Fibroblast of skin of left quadriceps (primary cell): ENCODE results near the gene NRXN3.

ENCODE experiments used
- DNase-seq, 2 experiments: peaks; one replicate each; pipeline ENCODE4 v3.0.0-alpha.2; 2013; ENCODE audit warnings: low read depth in 2 of 2

The NRXN3 gene

DNA sequence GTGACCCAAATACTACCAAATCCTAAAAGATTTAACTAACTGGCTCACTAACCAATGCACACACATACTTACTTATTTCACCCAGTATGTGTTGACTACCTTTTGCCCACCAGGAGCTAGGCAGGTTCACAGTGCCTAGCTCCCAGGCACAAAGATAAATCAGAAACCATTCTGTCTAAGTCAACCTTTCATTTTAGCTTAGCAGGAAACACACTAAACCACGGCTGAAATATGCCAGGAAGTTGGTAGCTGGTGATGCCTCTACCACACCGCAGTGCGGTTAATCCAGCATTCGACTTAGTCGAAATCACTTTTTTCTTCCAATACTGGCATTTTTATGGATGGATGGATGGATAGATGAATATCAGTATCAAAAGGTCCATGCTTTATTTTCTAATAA lies 1443.5 kb downstream of the NRXN3 start:
- DNase-seq = no peak

DNA sequence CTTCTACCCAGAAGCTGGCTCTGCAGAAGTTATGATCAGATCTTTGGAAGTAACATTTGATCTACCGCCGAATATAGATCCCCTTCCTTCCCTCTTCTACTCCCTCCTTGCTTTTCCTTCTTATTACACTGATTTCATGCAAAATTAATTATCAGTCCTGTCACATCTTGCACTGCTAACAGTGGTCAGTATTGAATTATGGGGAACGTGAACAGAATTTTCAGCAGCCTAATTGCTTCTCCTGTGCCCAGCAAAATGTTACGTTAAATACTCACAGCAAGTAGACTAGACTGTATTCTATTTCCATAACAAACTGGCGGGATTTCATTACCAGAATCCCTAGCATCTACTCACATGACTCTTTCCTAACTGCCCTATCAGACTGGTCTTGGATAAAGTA lies 1444.3 kb downstream of the NRXN3 start:
- DNase-seq = no peak

DNA sequence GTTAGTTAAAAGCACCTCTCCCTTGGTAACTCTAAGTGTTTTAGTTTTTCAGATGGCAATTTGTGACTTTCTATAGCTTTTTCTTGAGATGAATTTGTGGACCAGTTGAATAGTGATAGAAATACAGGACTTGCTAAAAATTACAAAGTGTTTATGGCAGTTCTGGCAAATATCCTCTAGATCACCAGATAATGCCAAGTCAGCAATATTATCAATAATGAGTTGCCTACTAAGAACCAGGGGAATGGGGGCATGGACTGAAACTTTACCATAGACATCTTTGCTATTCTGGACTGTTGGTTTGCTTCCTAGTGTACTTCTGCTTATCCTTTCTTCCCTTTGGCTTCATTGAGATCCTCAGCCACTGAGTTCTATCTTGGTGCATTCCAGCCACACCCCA lies 1456.9 kb downstream of the NRXN3 start:
- DNase-seq = no peak

DNA sequence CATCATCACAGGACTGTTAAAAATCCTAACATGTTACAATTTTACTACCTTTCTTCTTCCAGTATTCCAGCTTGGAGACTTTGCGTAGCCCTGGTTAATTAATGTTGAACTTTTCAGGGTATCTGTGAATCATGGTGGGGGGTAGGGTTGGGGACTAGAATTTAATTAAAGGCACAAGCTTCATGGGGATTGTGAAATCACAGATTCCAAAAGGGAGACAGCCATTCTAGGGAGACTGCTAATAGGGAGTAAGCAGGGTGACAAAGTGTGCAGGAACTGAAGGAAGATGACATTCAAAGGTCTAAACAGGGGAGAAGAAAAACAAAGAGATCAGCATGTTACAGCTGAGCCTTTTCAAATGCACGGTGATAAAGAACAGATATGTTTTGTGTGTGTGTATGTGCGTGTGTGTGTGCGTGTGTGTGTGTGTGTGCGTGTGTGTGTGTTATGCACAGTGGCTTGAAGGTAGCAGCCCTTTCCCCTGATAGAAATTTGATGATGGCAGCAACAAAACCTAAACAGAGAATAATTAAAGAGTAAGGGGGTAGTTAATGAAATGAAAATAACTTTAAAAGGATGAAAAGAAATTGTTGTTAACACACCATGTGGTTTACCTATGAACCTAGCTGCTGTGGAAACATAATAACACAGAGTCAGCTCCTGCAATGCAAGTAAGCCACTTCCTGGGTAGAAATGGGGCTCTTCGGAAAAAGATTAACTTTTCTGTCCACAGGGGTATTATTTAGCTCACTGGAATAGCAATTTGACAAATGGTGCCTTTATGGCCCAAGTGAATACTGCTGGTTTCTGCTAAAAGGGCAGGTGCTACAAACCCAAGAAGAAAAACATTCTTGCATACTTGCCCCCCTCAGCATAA lies 1459.5 kb downstream of the NRXN3 start:
- no peak for DNase-seq

DNA sequence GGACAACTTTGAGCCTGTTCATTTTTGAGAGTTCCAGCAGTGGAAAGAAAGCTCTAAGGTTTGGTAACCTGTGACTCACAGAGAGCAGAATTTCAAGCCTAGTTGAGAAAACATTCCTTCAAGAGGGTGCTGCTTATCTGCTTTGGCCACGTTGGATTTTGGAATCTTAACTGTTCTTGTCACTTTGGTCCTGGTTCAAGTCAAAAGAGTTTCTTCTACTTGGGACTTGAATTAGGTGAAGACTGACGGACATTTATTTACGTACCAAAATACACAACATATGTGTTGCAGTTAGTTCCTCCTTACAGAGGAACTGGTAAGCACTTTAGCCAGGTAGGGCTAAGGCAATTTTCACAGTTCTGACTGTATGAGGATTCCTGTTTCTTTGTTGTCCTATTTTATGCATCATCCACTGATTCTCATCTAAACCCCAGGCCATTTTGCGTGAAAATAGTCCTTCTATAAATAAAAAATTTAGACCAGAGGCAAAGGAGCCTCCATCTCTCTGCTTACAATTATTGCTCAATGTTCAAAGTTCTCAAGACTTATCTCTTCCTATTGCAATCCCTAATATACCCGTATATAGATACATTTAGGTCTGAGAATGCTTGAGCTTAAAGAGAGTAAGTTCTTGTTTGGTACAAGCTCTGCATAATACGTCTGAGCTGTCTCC lies 1460.3 kb downstream of the NRXN3 start:
- DNase-seq = no peak

DNA sequence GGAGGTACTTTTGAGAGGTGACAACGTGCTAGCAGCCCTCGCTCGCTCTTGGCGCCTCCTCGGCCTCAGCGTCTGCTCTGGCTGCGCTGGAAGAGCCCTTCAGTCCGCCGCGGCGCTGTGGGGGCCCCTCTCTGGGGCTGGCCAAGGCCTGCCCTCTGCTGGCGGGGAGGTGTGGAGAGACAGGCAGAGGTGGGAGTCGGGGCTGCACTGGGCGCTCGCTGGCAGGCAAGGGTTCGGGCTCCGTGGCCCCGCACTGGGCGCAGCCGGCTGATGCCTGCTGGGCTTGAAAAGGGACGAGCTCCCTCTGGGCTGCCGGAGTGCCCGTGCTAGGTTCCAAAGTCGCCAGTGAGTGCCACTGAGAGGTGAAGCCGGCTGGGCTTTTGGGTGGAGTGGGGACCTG lies 1461.1 kb downstream of the NRXN3 start:
- DNase-seq = no peak

DNA sequence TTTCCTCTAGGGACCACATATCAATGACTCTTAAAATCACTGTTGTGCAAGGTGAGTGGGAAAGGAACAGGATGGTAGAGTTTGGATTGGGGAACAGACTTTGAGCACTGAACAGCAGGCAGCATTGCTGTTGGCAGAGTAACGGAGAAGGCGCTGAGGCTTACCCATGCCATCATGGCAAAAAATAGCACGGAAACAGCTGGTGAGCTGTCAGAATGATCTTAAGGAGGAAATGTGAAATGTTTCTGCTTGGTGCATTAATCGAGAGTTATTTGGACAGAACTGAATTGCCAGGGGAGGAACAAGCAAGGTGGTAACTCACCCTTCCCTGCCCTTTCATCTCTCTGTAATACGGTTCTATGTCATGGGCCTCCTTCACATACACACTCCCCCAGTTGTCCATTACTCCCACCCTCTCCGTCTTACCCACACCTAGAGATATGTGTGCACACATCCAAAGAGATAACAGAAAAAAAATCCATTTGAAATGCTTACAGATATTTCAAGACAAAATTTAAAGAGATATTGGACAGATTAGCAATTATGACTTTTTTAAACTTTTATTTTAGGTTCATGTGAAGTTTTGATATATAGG lies 1468.6 kb downstream of the NRXN3 start:
- DNase-seq = no peak

DNA sequence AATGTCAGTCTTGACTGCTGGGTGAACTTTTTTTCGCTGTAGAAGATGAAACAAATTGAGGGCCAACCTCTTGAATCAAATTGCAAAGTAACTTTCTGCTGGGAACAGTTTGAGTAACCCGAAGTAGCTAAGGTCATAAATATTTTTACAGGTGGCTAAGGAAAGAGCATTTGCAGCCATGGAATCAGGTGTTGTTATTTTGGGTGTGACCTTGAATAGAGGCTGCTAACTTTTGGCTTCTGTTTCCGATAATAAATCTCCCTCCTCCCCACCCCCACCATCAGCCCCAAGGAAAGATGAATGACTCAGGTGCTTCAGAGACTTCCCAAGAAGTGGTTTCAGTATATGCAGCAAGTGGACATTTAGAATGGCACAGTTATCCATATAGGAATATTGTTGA lies 1469.4 kb downstream of the NRXN3 start:
- no peak for DNase-seq

DNA sequence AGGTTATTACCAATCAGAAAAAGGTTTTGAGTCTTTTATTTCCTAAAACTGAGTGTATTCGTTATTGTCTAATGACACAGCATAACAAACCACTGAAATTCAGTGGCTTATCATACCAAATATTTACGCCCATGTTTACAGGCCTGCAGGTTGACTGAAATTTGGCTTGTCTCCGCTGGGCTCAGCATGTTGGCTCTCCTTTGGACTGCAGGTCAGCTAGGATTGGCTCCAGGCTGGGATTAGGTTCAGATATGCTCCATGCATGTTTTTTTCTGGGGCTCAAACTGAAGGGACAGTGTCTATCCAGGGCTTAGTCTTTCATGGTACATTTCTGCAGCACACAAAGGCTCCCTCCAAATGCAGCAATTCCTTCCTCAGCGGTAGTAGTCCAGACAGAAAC lies 1471.2 kb downstream of the NRXN3 start:
- no peak for DNase-seq

DNA sequence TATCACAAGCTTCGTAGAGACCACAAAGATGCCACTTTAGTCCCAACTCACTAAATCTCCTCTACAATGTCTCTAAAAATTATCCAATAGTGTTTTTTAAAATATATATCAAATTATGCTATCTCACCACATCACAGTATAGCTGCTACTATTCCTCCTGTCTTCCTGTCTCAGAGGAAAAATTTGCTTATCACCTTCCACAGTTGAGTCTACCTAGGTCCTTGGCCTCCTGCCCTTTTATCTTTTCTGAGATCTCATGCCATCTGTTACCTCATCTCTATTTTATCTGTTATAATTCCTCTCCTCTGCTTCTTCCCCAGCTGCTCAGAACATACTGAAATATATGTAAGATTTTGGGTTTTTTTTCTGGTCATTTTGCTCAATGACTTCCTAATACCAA lies 1473.0 kb downstream of the NRXN3 start:
- no peak for DNase-seq

DNA sequence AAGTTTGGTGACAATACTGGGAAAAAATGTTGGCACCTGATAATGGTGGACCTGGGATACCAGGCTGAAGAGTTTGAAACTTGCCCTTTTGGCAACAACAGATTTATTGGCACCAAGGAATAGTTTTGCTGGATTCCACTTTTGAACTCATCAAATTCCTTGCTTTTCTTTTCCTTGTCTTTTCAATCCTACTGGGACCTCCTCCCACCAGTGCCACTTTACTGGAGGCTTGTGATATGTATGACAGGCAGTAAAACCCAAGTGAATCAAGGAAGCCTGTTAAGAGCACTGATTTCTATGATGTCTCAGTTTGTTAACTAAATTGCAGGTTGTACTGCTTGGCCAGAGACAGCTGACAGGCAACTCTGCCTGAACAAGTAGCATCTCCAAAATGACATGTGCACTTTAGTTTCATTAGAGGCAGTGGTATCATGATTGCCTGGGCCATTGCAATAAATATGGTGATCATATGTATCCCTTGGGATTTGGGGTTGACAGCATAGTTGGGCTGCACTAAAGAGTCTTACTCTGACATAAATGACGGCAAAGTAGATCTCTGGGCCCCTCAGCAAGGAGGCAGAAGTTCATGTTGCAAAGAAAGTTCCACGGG lies 1475.7 kb downstream of the NRXN3 start:
- DNase-seq = no peak

DNA sequence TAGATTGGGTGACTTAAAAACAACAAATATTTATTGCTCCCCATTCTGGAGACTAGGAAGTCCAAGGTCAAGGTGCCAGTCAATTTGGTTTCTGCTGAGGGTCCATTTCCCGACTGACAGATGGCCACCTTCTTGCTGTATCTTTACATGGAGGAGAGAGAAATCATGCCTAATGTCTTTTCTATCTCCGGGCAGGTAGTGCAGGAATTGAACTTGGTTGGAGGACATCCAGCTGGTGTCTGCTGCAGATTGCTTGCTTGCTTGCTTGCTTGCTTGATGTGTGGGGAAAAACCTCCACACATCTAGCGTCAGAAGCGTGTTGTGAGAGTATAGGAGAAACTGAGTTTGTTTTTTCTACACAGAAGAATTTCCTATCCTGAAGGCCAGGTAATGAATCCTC lies 1479.7 kb downstream of the NRXN3 start:
- no peak for DNase-seq

DNA sequence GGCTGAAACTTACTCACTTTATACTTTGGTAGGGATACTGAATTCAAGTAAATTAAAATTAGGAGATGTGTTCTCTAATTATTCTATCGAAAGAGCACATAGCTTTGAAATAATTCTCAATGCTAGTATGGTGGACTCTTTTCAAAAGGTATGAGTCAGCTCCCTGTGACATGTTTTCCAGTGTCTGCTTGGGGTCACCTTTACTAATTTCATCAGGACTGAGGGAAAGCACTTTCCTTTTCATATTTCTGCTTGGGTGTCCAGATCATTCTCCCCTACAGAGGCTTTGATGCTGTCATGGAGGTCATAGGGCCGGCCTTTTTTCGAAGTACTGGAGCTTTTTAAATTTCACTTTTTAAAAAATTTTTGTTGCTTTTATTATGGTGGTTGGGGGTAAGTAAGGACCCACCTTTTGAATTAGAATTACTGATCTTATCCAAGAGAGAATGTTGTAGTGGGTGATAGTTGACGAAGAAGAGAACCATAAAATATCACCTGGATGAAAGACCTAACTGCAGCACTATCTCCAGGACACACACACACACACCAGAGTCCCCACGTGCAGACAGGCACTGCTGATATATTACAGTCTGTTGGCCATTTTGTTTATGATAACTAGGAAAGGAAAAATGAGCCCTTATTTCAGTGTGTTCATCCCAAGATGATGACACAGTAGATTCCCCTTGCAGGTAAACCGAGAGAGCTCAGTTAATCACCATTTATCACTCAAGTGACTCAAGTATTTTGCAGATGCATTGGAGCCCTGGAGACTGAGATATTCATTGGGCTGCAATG lies 1482.5 kb downstream of the NRXN3 start:
- DNase-seq = no peak

DNA sequence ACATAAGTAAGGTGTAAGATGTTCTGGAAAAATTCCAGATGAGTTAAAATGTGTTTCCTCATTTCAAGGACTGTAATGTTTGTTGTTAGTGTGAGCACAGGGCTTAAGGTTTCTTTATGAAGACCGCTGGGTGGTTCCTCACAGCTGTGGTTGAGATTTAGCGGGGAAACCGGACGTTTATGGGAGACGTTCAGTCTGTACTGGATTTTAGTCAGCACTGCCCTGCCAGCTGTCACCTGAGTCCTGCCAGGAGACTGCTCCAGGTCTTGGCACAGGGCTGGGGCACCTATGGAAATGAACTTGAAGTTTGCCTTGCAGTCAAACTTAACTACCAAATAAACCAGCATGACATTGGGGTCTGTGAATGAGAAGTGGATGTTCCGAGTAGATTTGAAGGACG lies 1485.9 kb downstream of the NRXN3 start:
- DNase-seq = no peak

DNA sequence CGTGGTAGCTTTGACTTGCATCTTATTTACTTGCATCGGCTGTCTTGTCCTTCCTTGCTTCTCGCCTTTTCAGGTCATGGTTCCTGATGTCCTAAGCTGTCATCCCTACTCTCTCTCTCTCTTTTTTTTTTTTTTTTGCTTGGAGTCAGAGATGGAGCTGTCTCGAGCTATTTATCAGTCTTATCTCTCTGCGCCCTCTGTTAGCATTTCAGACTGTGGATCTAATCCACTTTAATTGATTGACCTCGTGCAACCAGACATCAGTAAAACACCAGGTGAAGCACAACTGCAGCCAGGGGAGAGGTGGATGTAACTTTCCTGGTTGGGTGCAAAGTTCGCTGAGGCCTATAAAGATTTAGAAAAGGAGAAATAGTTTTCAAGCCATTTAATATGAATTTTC lies 1486.3 kb downstream of the NRXN3 start:
- DNase-seq = no peak

DNA sequence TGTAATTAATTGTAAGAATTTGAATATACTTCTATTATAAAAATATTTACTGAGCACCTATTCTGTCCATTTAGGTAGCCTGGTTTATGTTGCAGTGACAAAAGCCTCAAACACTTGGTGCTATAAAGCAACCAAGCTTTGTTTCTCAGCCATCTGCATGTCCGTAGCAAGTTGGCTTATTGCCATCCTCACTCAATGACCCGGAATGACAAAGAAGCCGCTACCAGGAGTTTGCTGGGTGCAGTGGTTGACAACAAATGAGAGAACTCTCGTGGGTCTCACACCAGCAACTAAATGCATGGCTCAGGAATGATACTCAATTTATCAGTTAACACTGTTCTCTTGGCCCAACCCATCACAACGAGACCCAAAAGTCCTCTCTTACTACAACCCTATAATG lies 1488.0 kb downstream of the NRXN3 start:
- DNase-seq = no peak

DNA sequence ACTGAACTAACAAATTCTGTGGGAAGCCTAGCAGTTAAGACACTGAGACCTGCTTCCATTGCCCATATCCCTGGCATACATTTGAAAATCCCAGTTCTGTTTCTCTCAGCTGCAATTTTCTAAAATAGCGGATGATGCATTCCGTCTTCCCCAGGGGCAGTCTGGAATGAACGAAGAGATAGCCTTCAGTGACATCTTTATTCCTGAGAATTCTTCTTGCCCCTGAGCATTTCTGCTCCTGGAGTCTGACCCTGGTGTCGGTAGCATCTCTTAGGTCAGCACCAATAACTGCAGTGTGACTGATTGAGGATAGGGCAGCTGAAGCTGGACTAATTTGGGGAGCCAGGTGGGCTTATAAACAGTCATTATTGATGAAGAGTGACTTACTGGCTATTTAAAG lies 1488.6 kb downstream of the NRXN3 start:
- DNase-seq = no peak

DNA sequence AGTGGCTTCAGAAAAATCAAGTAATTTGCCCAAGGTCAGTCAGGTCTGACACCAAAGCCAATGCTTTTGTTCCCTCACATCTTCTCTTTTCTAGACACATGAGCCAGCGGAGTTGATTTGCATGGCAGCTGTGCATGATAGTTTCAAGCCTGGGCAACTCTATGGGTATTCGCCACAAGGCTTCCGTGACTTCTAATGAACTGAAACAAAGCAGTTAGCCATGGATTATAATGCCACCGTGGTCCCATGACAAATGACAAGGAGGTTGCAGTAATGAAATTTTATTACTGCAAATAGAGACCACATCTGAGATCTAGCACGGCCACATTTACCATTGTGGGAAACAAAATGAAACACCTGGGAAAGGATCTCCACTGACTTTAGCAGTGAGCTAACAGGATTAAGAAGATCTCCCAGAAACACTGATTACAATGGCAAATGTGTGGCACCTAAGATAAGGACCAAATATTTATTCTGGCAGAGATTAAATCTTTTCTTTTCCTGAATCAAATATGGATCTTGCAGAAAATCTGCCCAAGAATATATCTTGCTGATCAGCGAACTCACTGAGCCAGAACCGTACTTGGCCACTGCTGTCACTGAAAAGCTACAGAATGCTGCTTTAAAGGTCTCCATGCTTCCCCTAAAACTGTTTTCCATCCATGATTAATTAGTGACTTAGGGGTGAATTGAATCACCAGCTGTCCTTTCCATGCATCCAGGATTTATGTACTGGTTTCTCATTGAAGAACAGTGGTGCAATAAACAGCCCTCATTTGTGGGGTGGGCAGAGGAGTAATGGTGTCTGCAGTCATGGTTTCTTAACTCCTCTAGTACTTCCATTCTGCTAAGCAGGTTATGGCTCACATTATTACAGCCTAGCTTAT lies 1490.1 kb downstream of the NRXN3 start:
- DNase-seq = no peak

DNA sequence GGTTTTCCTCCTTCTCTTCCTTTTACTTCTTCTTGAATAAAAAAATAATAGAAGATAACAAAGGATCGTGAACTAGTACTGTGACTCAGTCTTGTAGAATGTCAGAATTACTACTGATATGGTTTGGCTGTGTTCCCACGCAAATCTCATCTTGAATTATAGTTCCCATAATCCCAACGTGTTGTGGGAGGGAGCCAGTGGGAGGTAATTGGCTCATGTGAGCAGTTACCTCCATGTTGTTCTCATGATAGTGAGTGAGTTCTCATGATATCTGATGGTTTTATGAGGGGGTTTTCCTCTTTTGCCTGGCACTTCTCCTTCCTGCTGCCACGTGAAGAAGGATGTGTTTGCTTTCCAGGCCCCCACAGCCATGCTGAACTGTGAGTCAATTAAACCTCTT lies 1491.6 kb downstream of the NRXN3 start:
- DNase-seq = no peak

DNA sequence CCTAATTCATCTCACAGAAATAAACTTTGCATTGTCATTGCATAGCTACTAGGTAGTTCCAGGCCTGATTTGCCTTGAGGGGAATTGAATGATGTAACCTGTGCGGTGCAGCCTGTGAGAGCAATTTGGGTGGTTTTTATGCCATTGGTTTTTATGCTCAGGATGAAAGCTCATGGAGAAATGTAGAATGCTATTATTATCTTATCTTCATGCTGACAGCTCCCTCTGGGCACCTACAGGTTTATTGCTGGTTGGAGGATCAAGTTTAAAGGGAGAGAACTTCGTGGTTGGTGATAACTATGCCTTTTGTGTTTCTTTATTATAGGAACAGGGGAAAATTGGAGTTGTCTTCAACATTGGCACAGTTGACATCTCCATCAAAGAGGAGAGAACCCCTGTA lies 1493.3 kb downstream of the NRXN3 start:
- DNase-seq = no peak

DNA sequence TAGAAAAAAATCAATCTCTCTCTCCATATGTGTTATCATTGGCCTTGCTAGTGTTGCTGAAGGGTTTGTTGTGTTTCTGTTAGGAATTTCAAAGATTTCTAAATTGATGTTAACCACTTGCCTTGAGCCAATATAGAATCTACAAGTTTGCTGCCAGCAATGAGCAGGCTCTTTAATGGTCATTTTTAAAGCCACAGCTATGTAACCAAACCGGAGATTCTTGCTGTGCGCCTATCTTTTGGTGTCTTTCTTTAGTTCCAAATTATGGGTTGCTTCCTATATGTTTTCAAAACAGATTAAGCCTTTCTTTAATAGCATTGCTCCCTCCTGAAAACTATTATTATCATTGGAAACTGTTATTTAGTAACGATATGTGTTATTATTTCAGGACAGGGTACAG lies 1495.4 kb downstream of the NRXN3 start:
- DNase-seq = no peak
